Central memory CD4-positive, alpha-beta T cell (primary cell): ENCODE measurements around the gene ZBTB39.
"Not testable (repeated sequence)": the region's sequence is repeated elsewhere in the genome, so short reads cannot be mapped to it uniquely, and the experiment has no call there.

Source experiments
- DNase-seq: peaks from one replicate; pipeline ENCODE4 v3.0.0; 2022
- total RNA-seq, 3 experiments: gene quantifications; one replicate each; lab custom pipeline; 2026; lab: John Stamatoyannopoulos, UW

ZBTB39 gene
- 17.9 to 35.1 (median 32.5) reads per million in 3 experiments for total RNA-seq

DNA sequence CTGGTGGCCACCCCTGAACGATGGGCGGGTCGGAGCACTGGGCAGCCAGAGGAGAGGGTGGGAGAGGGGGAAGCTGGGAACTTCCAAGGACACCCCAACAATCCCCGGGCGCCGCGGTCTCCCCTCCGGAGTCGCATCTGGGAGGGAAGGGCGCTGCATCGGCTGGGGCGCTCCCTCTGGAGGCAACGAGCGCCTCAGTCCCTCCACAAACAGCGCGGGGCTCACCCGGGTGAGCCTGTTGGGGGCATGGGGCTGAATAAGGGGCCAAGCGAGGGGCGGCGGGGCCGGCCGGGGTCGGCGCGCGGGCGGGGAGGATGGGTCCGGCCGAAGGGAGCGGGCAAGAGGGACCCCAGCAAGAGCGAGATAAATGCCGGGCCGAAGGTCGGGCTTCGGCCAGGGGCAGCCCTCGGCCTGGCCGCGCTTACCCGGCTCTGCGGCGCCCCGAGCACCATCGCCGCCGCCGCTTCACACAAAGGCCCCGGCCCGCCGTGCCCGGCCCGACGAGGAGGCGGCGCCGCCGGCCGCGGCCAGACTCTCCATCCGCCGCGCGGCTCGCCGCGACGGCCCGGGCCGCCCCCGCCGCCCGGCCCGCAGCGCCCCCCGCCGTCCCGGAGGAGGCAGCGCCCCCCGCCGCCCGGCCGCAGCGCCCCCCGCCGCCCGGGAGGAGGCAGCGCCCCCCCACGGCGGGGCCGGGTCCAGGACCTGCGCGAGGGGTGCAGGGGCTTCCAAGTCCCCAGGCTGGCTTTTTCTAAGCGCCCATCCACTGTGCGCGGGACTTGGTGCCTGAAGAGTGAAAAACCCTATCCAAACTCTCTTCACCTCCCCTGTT lies at the start of gene ZBTB39:
Gene ZBTB39, minus strand, starts transcription at position 567 of the 829 bp plus-strand sequence. CDS start 1,629 bp downstream, outside the sequence.
- DNase-seq: peak; percentile 60

DNA sequence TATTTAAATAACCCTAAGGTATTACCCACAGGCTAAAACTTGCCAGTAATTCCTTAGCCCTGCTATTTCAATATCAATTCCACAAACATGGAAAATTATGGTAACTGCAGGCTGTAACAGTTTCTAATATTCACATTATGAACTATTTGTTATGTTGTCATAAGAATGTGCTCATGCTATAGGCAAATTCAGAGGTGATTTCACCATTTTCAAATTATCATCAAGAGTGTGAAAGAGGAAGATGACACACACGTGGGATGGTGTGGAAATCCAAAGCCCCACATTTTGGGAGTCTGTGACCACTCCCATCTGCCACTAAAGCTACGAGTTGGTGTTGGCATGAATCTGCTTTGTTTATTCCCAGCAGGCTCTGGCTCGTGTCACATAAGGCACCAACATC lies 49.5 kb upstream of the ZBTB39 start:
- DNase-seq: no peak

DNA sequence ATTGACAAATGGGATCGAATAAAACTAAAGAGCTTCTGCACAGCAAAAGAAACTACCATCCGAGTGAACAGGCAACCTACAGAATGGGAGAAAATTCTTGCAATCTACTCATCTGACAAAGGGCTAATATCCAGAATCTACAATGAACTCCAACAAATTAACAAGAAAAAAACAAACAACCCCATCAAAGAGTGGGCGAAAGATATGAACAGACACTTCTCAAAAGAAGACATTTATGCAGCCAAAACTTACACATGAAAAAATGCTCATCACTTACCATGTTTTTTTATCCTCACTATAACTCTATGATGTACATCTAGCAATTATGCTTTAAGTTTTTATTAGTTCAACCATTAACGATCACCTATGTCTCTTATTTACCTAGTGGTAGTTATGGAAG lies 47.6 kb upstream of the ZBTB39 start:
- not testable (repeated sequence) for DNase-seq

GRCh38 chr12:57053146-57053545 lies 46.8 kb upstream of the ZBTB39 start:
- DNase-seq: not testable (repeated sequence)

DNA sequence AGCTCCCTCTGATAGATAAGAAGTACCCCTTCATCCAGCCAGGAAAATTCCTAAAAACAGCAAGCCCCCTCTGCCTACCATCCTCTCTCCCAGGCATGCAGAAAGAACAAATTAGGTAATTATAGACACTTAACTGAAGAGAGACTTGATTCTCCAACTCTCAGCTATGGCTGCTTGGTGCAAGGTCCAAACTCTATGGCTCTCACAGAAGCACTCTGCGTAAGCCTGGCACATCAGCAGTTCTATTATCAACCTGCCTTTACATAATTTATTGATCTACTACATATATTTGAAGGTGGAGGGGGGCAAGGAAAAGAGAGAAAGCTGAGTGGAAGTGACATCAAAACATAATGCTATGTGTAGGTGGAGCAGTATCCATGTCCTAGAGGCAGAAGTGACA lies 44.7 kb upstream of the ZBTB39 start:
- no peak for DNase-seq

DNA sequence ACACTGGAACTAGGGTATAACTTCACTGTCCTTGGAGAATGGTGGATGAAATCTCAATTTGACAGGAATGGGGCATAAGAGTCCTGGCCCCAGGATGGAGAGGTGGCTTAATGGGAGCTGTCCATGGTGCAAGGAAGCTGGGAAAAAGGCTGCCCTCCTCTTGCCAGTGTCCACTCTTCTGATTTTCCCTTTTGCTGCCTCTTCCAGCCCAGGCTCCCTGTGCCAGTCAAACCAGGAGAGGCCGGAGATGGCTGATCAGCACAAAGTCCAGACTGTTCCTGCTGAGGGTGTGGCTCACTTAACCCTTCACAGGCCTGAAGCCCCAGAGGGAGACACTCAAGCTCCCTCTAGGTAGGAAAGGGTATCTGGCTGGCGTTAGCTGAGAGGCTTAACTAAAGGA lies 43.5 kb upstream of the ZBTB39 start, which contains the start of gene MYO1A:
Gene MYO1A, minus strand, starts transcription at position 240 of the 400 bp plus-strand sequence. CDS start 1,806 bp downstream, outside the sequence.
- DNase-seq: no peak

DNA sequence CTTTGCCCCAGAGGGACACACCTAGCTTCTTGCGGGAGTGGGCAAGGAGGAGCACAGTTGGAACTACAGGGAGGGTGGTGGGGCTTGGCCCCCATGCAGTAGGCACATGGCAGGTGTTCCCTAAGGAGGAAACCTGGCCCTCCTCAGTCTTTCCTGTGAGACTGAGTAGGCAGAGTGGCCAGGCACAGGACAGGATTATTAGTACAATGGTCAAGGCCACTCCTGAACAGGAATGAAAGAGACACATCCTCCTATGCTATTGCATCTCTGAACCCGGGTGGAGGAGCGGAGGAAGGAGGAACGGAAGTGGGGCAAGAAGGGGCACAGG lies 42.7 kb upstream of the ZBTB39 start:
- DNase-seq: no peak

GRCh38 chr12:57048423-57049118 lies 42.2 kb upstream of the ZBTB39 start:
- no peak for DNase-seq

GRCh38 chr12:57047981-57048380 lies 41.6 kb upstream of the ZBTB39 start:
- DNase-seq: no peak

- DNase-seq: peak; percentile 17
These were observed 40.9 kb upstream of the ZBTB39 start for GRCh38 chr12:57046947-57047890.

- no peak for DNase-seq
These were observed 39.9 kb upstream of the ZBTB39 start for GRCh38 chr12:57046086-57046791.

- no peak for DNase-seq
These were observed 38.5 kb upstream of the ZBTB39 start for GRCh38 chr12:57044889-57045288.

- DNase-seq: no peak
These were observed 38.1 kb upstream of the ZBTB39 start for GRCh38 chr12:57044468-57044867.

- no peak for DNase-seq
These were observed 36.3 kb upstream of the ZBTB39 start for GRCh38 chr12:57042695-57043094.

DNA sequence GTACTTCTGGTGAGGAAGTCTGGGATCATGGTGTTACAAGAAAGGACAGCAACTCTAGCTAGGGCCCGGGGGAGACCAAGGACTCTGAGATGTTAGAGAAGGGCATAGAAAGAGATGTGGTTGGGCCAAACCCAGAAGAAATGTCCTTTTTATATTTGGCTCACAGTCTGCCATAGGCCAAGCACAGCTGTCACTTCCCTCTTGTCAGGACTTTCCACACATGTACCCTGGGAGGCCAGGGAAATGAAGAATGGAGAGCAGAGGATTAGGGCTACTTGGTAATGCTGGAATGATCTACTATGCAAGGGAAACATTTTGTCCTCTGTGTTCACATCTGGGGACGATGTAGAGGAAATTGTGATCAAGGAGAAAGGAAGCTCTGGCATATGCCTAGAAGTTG lies 34.4 kb upstream of the ZBTB39 start:
- no peak for DNase-seq

GRCh38 chr12:57040211-57040610 lies 33.9 kb upstream of the ZBTB39 start:
- DNase-seq: no peak

DNA sequence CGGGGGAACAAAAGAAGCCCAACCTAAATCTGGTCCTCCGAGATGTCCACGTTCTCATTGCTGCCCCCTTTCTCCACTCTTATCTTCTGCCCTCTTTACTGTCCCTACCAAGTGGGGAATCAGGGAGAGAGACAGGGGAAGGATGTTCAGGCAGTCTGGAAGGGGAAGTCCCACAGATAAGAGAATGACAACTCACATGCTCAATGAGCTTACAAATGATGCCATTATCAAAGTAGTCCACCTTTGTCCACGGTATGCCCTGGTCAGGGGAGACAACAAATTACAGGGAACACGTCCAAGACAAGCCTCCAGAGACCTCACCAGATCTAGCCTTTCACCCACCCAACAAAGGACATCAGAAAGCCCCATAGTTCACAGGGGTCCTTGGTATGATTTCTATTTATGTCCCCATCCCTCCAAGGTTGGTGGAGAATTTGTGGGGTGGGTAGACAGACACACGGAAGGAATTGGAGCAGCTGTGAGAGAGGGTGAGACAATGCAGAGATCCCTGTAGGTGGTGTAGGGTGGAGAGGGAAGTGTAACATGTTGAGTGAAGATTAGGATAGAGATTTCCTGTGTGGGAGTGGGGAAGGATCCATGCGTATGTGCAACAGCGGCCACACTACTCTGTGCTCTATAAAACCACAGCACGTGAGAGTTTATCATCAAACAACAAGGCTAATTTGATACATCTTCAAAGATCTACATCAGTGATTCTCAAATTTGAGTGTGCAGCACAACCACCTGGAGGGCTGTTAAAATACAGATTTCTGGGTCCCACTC lies 32.9 kb upstream of the ZBTB39 start:
- DNase-seq: no peak

DNA sequence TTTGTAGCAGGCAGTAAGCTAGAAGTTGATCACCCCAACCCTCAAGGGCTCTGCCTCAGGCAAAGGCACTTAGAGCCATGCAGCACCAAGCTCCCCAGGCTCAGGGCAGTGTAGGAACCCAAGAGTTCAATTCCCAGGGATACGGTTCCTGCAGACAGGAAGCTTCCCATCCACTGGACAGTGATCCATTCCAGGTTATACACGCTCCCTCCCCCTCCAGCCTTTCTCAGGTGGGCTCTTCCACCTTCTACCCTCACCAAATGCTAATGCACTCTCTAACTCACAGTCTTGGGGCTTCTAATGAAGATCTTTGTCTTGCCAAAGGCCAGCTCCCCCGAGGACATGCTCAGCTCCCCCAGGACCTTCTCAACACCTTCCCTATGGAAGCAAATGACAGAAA lies 30.9 kb upstream of the ZBTB39 start:
- no peak for DNase-seq

- no peak for DNase-seq
These were observed 27.1 kb upstream of the ZBTB39 start for GRCh38 chr12:57033431-57033830.

DNA sequence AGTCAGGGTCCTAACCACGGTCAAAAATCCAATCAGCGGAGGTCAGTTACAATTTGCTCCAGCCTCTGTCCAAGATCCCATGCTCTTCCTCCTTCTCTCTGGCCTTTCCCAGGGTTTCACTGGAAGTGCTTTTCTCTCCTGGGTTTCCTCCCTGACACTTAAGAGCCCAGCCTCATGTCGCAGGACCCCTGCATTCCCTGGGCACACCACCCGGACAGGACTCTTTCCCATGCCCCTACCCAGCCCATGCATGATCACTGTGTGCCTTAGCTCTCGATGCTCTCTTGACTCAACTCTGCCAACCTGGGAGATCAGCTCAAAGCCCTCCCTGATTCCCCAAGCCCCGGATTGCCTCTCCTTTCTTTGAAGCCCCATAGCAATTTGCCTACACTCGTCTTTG lies 25.4 kb upstream of the ZBTB39 start:
- DNase-seq: no peak

- peak; percentile 10 for DNase-seq
These were observed 24.9 kb upstream of the ZBTB39 start for GRCh38 chr12:57031138-57031725.
